T-cell (primary cell): Measurements from ENCODE around the gene UQCR11. TPM values are rescaled to one million over a fixed set of nuclear protein-coding genes. Genes with fewer than 3 reads are reported as not detected.

Experiments
- ATAC-seq, 4 experiments: fragments of 200-7000 bp in 3 of 4; fragments of 150-1000 bp in 1 of 4; cut with Tn5 transposase; replicated peaks in 1 of 4; 1 replicate in 3 of 4; 2 replicates in 1 of 4; pipeline ENCODE4 v1.10.0; 2021; ENCODE audit warnings: moderate library complexity in 3 of 4, mild to moderate bottlenecking in 2 of 4, moderate number of reproducible peaks in 1 of 4
- CTCF ChIA-PET, 2 donors: fragments of 300-600 bp; sonication (Branson Sonifier 250); formaldehyde crosslinking; loops; one replicate each; lab custom pipeline; 2022; ENCODE audit warnings: antibody characterized with exemption in 2 of 2; lab: Charles Lee
- POLR2A ChIA-PET, 2 donors: fragments of 300-600 bp; sonication (Branson Sonifier 250); formaldehyde crosslinking; loops; one replicate each; lab custom pipeline; 2022; ENCODE audit warnings: antibody characterized with exemption in 2 of 2; lab: Charles Lee
- DNase-seq, 35 experiments: peaks; one replicate each; pipeline versions ENCODE4 v3.0.0 to v3.0.0-alpha.2; 2013 to 2023
- H3K27ac ChIP-seq: one replicate; pipeline ENCODE4 v1.5.1; 2013; ENCODE audit warnings: low read length
- H3K27me3 ChIP-seq, 2 experiments: replicated peaks in 1 of 2; 1 replicate in 1 of 2; 2 replicates in 1 of 2; pipeline versions ENCODE4 v1.6.1 to v1.7.0; 2013; ENCODE audit warnings: low read length in 1 of 2, mixed read lengths in 1 of 2; ENCODE audit not compliant: control insufficient read depth in 2 of 2, insufficient read depth in 2 of 2; ENCODE audit errors: extremely low read depth in 1 of 2
- H3K36me3 ChIP-seq, 2 donors: 1 replicate in 1 of 2; 2 replicates in 1 of 2; pipeline versions ENCODE4 v1.6.1 to v1.7.0; 2013; ENCODE audit warnings: low read length in 1 of 2; ENCODE audit not compliant: control insufficient read depth in 2 of 2, insufficient read depth in 1 of 2; ENCODE audit errors: extremely low read depth in 1 of 2
- H3K4me1 ChIP-seq, 2 experiments: 1 replicate in 1 of 2; 2 replicates in 1 of 2; pipeline versions ENCODE4 v1.6.1 to v1.7.0; 2013; ENCODE audit warnings: low read length in 2 of 2, mixed read lengths in 1 of 2; ENCODE audit not compliant: insufficient read depth in 2 of 2, control insufficient read depth in 1 of 2; ENCODE audit errors: extremely low read depth in 1 of 2
- H3K4me3 ChIP-seq, 2 donors: 1 replicate in 1 of 2; 2 replicates in 1 of 2; pipeline versions ENCODE4 v1.5.1 to v1.7.0; 2013; ENCODE audit warnings: mild to moderate bottlenecking in 2 of 2, low read length in 1 of 2, moderate library complexity in 1 of 2; ENCODE audit not compliant: control insufficient read depth in 1 of 2; ENCODE audit errors: extremely low read depth in 1 of 2
- H3K9me3 ChIP-seq: 2 replicates; pipeline ENCODE4 v1.7.0; 2013
- H3K27ac Mint-ChIP-seq, 2 donors: one replicate each; pipeline ENCODE4 v1.8.0; 2020 to 2021; ENCODE audit warnings: mild to moderate bottlenecking in 2 of 2, mixed read lengths in 2 of 2
- H3K27me3 Mint-ChIP-seq, 2 donors: one replicate each; pipeline ENCODE4 v1.8.0; 2021 to 2022; ENCODE audit warnings: mixed read lengths in 2 of 2
- H3K36me3 Mint-ChIP-seq: one replicate; pipeline ENCODE4 v1.8.0; 2021; ENCODE audit warnings: mixed read lengths
- H3K4me1 Mint-ChIP-seq, 3 donors: one replicate each; pipeline ENCODE4 v1.8.0; 2020 to 2022; ENCODE audit warnings: mixed read lengths in 3 of 3, mild to moderate bottlenecking in 1 of 3
- H3K4me3 Mint-ChIP-seq, 3 donors: one replicate each; pipeline ENCODE4 v1.8.0; 2020 to 2022; ENCODE audit warnings: mild to moderate bottlenecking in 3 of 3, mixed read lengths in 3 of 3, moderate library complexity in 3 of 3
- H3K9me3 Mint-ChIP-seq, 3 donors: one replicate each; pipeline ENCODE4 v1.8.0; 2020 to 2022; ENCODE audit warnings: mixed read lengths in 3 of 3
- WGBS: methylation state at CpG from one replicate; pipeline ENCODE4 v1.1.5; 2013; ENCODE audit warnings: missing lambda C conversion rate; ENCODE audit not compliant: insufficient coverage; 5-methylcytosine and 5-hydroxymethylcytosine counted together
- total RNA-seq, 35 experiments: library from RNA in 6 of 35; stranded (reverse) in 6 of 35; fragments of 120-200 nt in 1 of 35; gene quantifications; one replicate each; pipeline versions ENCODE4 v1.2.1 to v1.2.4 and lab custom pipeline; 2013 to 2026

The UQCR11 gene
- total RNA-seq, 5 donors from 2014 or later (not counting 1 experiment from before 2014, with no cell fraction given): 127 to 168 (median 148) TPM

- ATAC-seq: peak in 1 of 4 experiments; percentile 31
- ChIA-PET CTCF (interaction anchor here (0.5 to 0.6 kb wide), 3 partner anchors 51 to 175 kb away, joined by 3 to 4 read pairs (median 4); no protein-coding TSS in a partner anchor), POLR2A (interaction anchor here (0.6 to 0.7 kb wide), 2 partner anchors 10 to 76 kb away, joined by 5 read pairs; no protein-coding TSS in a partner anchor)
- Mint-ChIP-seq H3K4me3 (peak overlapping the region; percentile 84 to 92 (median 88)), H3K36me3 (peaks cover 4% of the 10 kb centered on the region), H3K27ac (peak overlapping the region; percentile 79 to 93), H3K9me3 (no peaks in the 10 kb centered on the region), H3K27me3 (no peaks in the 10 kb centered on the region), H3K4me1 (peaks cover 17 to 21% (median 20%) of the 10 kb centered on the region in 3 donors)
- Histone ChIP-seq H3K27me3 (peaks cover 0 to 10% of the 10 kb centered on the region in 2 experiments), H3K4me1 (peaks cover 7 to 36% of the 10 kb centered on the region in 2 experiments), H3K27ac (peak overlapping the region; percentile 20), H3K9me3 (no peaks in the 10 kb centered on the region), H3K4me3 (peak overlapping the region; percentile 60 to 91), H3K36me3 (peaks cover 8 to 36% of the 10 kb centered on the region in 2 donors)
- peak; percentile 31 to 87 (median 64) for DNase-seq
- WGBS: under 1% methylated on average over 16 of the region's 36 CpGs
Measured at GRCh38 chr19:1650650-1651567, 45.6 kb upstream of the UQCR11 start.

- POLR2A ChIA-PET: interaction anchor here in 1 of 2 donors (0.6 kb wide), 1 partner anchor 75 kb away, joined by 5 read pairs; no protein-coding TSS in a partner anchor
- WGBS: 92% methylated on average over 12 of the region's 20 CpGs
Measured at GRCh38 chr19:1649706-1650649, 44.7 kb upstream of the UQCR11 start.

GRCh38 chr19:1648920-1649541 is 43.8 kb upstream of the UQCR11 start:
- ATAC-seq (no peak), DNase-seq (no peak)
- Mint-ChIP-seq H3K27me3 (no peaks in the 10 kb centered on the region), H3K4me3 (peak overlapping the region in 2 of 3 donors; percentile 28 to 34), H3K36me3 (peaks cover 6% of the 10 kb centered on the region), H3K9me3 (no peaks in the 10 kb centered on the region), H3K4me1 (peaks cover 18 to 26% (median 25%) of the 10 kb centered on the region in 3 donors), H3K27ac (peak overlapping the region in 1 of 2 donors; percentile 43)
- 85% methylated on average over 20 of the region's 23 CpGs for WGBS
- Histone ChIP-seq H3K36me3 (peaks cover 19 to 40% of the 10 kb centered on the region in 2 donors), H3K4me1 (peaks cover 7 to 36% of the 10 kb centered on the region in 2 experiments), H3K27me3 (no peaks in the 10 kb centered on the region), H3K4me3 (no peak overlapping the region), H3K27ac (no peak overlapping the region), H3K9me3 (no peaks in the 10 kb centered on the region)
- ChIA-PET CTCF (no interaction called here), POLR2A (no interaction called here)

More at GRCh38 chr19:1649706-1650649, 44.7 kb upstream of the UQCR11 start:
- peak overlapping the region; percentile 20 for H3K27ac ChIP-seq
- H3K9me3 ChIP-seq: no peaks in the 10 kb centered on the region
- H3K4me3 Mint-ChIP-seq: peak overlapping the region; percentile 84 to 92 (median 88)
- no peaks in the 10 kb centered on the region for H3K9me3 Mint-ChIP-seq
- H3K4me1 ChIP-seq: peaks cover 7 to 36% of the 10 kb centered on the region in 2 experiments
- peaks cover 6% of the 10 kb centered on the region for H3K36me3 Mint-ChIP-seq
- peaks cover 0 to 2% of the 10 kb centered on the region in 2 experiments for H3K27me3 ChIP-seq
- peaks cover 18 to 26% (median 25%) of the 10 kb centered on the region in 3 donors for H3K4me1 Mint-ChIP-seq
- H3K27me3 Mint-ChIP-seq: no peaks in the 10 kb centered on the region
- peak overlapping the region in 1 of 2 donors; percentile 91 for H3K4me3 ChIP-seq
- H3K36me3 ChIP-seq: peaks cover 13 to 40% of the 10 kb centered on the region in 2 donors
- CTCF ChIA-PET: interaction anchor here in 1 of 2 donors (0.6 to 0.7 kb wide), 2 partner anchors 9 to 50 kb away, joined by 4 read pairs; no protein-coding TSS in a partner anchor
- ATAC-seq (no peak), DNase-seq (no peak)
- peak overlapping the region; percentile 79 to 89 for H3K27ac Mint-ChIP-seq

GRCh38 chr19:1648459-1648849 is 43.2 kb upstream of the UQCR11 start:
- ChIA-PET POLR2A (no interaction called here), CTCF (no interaction called here)
- Mint-ChIP-seq H3K4me3 (no peak overlapping the region), H3K36me3 (peaks cover 6% of the 10 kb centered on the region), H3K27ac (no peak overlapping the region), H3K27me3 (no peaks in the 10 kb centered on the region), H3K4me1 (peaks cover 18 to 26% (median 25%) of the 10 kb centered on the region in 3 donors), H3K9me3 (no peaks in the 10 kb centered on the region)
- H3K4me3 ChIP-seq: no peak overlapping the region
- ATAC-seq: no peak
- H3K27ac ChIP-seq: no peak overlapping the region
- peaks cover 24 to 40% of the 10 kb centered on the region in 2 donors for H3K36me3 ChIP-seq
- H3K9me3 ChIP-seq: no peaks in the 10 kb centered on the region
- no peak for DNase-seq
- peaks cover 7 to 34% of the 10 kb centered on the region in 2 experiments for H3K4me1 ChIP-seq
- no CpG with 5 or more reads among the region's 10 CpGs for WGBS
- no peaks in the 10 kb centered on the region for H3K27me3 ChIP-seq

GRCh38 chr19:1647501-1648458 is 42.5 kb upstream of the UQCR11 start:
- peaks cover 15 to 26% (median 21%) of the 10 kb centered on the region in 3 donors for H3K4me1 Mint-ChIP-seq
- no peak overlapping the region for H3K27ac ChIP-seq
- no peak overlapping the region for H3K4me3 Mint-ChIP-seq
- peaks cover 7 to 29% of the 10 kb centered on the region in 2 experiments for H3K4me1 ChIP-seq
- DNase-seq (no peak), ATAC-seq (no peak)
- H3K4me3 ChIP-seq: no peak overlapping the region
- H3K27me3 Mint-ChIP-seq: no peaks in the 10 kb centered on the region
- no peaks in the 10 kb centered on the region for H3K27me3 ChIP-seq
- peaks cover 6% of the 10 kb centered on the region for H3K36me3 Mint-ChIP-seq
- peaks cover 26 to 40% of the 10 kb centered on the region in 2 donors for H3K36me3 ChIP-seq
- CTCF ChIA-PET: no interaction called here
- 96% methylated on average over 39 of the region's 41 CpGs for WGBS
- no peak overlapping the region for H3K27ac Mint-ChIP-seq
- POLR2A ChIA-PET: no interaction called here
- H3K9me3 ChIP-seq: no peaks in the 10 kb centered on the region
- no peaks in the 10 kb centered on the region for H3K9me3 Mint-ChIP-seq
